ENCODE data around the gene KCNIP4.

Gene KCNIP4

GRCh38 chr4:21205821-21206531 lies 742.6 kb downstream of the KCNIP4 start:
- DNase-seq (ENCODE audit: low spot score), result no peak
- no peak for FAIRE-seq

GRCh38 chr4:21203416-21203815 lies 745.2 kb downstream of the KCNIP4 start:
- no peak for FAIRE-seq
- DNase-seq (ENCODE audit: low spot score), result no peak

GRCh38 chr4:21202959-21203358 lies 745.6 kb downstream of the KCNIP4 start:
- no peak for DNase-seq (ENCODE audit: low spot score)
- FAIRE-seq, result no peak

GRCh38 chr4:21198683-21199082 lies 749.9 kb downstream of the KCNIP4 start:
- DNase-seq (ENCODE audit: low spot score) (no peak), FAIRE-seq (no peak)

- FAIRE-seq (no peak), DNase-seq (ENCODE audit: low spot score) (no peak)
Observed at GRCh38 chr4:21195682-21196081, 752.9 kb downstream of the KCNIP4 start.

- FAIRE-seq, result no peak
- no peak for DNase-seq (ENCODE audit: low spot score)
Observed at GRCh38 chr4:21192367-21192766, 756.2 kb downstream of the KCNIP4 start.

GRCh38 chr4:21191317-21191716 lies 757.3 kb downstream of the KCNIP4 start:
- no peak for FAIRE-seq
- DNase-seq (ENCODE audit: low spot score), result no peak

- FAIRE-seq (no peak), DNase-seq (ENCODE audit: low spot score) (no peak)
Observed at GRCh38 chr4:21184788-21185187, 763.8 kb downstream of the KCNIP4 start.

- no peak for DNase-seq (ENCODE audit: low spot score)
- no peak for FAIRE-seq
Observed at GRCh38 chr4:21181716-21182115, 766.9 kb downstream of the KCNIP4 start.

- DNase-seq (ENCODE audit: low spot score) (no peak), FAIRE-seq (no peak)
Observed at GRCh38 chr4:21177871-21178270, 770.7 kb downstream of the KCNIP4 start.

GRCh38 chr4:21177092-21177491 lies 771.5 kb downstream of the KCNIP4 start:
- DNase-seq (ENCODE audit: low spot score) (no peak), FAIRE-seq (no peak)

- FAIRE-seq (no peak), DNase-seq (ENCODE audit: low spot score) (no peak)
Observed at GRCh38 chr4:21167711-21168110, 780.9 kb downstream of the KCNIP4 start.

- FAIRE-seq (no peak), DNase-seq (ENCODE audit: low spot score) (no peak)
Observed at GRCh38 chr4:21155367-21155766, 793.2 kb downstream of the KCNIP4 start.

- no peak for FAIRE-seq
- no peak for DNase-seq (ENCODE audit: low spot score)
Observed at GRCh38 chr4:21139327-21139726, 809.2 kb downstream of the KCNIP4 start.

GRCh38 chr4:21136051-21136630 lies 812.4 kb downstream of the KCNIP4 start:
- FAIRE-seq, result no peak
- DNase-seq (ENCODE audit: low spot score), result no peak

- peak; percentile 5 for DNase-seq (ENCODE audit: low spot score)
- FAIRE-seq, result no peak
Observed at GRCh38 chr4:21134994-21135393, 813.6 kb downstream of the KCNIP4 start.

GRCh38 chr4:21130606-21131005 lies 818.0 kb downstream of the KCNIP4 start:
- DNase-seq (ENCODE audit: low spot score) (no peak), FAIRE-seq (no peak)

GRCh38 chr4:21126014-21126512 lies 822.5 kb downstream of the KCNIP4 start:
- FAIRE-seq, result no peak
- DNase-seq (ENCODE audit: low spot score), result no peak

- FAIRE-seq (no peak), DNase-seq (ENCODE audit: low spot score) (no peak)
Observed at GRCh38 chr4:21118301-21118700, 830.3 kb downstream of the KCNIP4 start.

- FAIRE-seq (no peak), DNase-seq (ENCODE audit: low spot score) (no peak)
Observed at GRCh38 chr4:21117541-21118180, 830.9 kb downstream of the KCNIP4 start.

GRCh38 chr4:21113496-21114223 lies 834.9 kb downstream of the KCNIP4 start:
- FAIRE-seq, result no peak
- peak; percentile 5 for DNase-seq (ENCODE audit: low spot score)

GRCh38 chr4:21102667-21103066 lies 845.9 kb downstream of the KCNIP4 start:
- DNase-seq (ENCODE audit: low spot score) (no peak), FAIRE-seq (no peak)

Data from urothelium cell line (cell line).